GM04503 (cell line): ENCODE data around the gene GPR26.
A peak's percentile ranks its signal among the peaks of the same experiment; 100 is the strongest.
"Not testable (repeated sequence)": the region's sequence is repeated elsewhere in the genome, so short reads cannot be mapped to it uniquely, and the experiment has no call there.

ENCODE experiments used
- DNase-seq: peaks from one replicate; pipeline ENCODE4 v3.0.0-alpha.2; 2012; ENCODE audit warnings: low read depth

Gene GPR26

DNA sequence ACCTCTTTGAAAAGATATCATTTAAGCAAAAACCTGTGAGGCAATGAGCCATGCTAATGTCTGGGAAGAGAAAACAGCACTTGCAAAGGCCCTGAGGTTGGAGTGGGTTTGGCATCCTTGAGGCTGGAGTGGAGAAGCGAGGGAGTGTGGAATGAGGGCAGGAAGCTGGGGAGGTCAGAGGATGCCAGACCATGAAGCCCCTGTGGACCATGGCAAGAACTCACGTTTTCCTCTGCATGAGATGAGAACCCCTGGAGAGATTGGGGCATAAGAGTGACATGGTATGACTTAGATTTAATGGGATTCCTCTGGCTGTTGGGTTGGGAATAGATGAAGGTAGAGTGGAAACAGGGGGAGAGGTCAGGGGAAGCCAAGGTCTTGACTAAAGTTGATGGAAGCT, 49.4 kb downstream of the GPR26 start:
- no peak for DNase-seq

DNA sequence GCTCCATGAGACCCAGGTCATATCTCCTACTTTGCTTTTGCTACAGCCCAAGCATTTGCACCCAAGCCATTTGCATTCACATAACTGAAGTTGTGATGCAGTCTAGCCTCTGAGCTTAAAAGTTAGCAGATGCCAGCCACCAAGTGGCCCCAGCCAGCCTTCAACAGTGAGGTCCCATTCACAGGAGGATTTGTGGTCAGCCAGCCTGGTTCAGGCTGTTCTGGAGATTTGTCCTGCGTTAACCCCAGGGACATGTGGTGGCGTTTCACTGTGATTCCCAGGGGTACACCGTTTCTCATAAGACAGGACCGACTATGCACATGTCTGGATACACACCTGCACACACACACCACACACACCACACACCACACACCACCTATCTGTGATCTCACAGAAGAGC, 51.2 kb downstream of the GPR26 start:
- DNase-seq, result no peak

DNA sequence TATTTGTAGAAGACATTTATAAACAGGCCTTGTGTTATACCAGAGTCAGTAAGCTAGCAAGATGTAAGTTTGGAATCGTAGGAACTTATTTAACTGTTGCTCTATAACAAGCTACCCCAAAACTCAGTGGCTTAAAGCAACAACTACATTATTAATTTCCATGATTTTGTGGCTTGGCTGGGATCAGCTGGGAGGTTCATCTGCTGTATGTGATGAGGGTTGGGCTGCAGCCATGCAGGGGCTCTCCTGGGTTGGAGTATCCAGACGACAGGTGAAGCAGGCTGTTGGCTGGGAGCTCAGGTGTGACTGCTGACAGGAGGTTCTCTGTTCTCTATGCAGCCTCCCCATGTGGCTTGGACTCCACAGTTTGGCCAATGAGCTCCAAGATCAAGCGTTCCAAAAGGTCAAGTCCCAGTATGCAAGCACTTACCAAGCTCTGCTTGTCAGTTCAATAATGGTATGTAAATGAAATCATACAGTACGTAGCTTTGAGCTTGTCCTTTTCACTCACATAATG, 52.4 kb downstream of the GPR26 start:
- DNase-seq, result no peak

DNA sequence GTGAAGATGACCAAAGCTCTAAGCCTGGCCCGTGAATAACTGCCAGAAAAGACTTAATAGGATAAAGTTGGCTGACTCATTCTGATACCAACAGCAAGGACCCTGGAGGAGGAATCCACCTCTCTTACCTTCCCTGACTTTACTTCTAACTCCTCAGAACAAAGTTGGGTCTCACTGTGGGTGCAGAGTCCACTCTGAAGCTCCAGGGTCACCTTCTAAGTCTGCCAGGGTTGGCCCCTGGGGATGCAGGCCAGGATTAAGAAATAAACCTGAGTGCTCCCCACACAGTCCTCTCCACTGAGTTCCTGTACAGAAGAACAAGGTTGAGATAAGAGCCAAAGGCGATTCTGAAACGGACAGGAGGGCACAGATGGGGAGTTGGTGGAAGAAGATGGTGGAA, 54.4 kb downstream of the GPR26 start:
- no peak for DNase-seq

DNA sequence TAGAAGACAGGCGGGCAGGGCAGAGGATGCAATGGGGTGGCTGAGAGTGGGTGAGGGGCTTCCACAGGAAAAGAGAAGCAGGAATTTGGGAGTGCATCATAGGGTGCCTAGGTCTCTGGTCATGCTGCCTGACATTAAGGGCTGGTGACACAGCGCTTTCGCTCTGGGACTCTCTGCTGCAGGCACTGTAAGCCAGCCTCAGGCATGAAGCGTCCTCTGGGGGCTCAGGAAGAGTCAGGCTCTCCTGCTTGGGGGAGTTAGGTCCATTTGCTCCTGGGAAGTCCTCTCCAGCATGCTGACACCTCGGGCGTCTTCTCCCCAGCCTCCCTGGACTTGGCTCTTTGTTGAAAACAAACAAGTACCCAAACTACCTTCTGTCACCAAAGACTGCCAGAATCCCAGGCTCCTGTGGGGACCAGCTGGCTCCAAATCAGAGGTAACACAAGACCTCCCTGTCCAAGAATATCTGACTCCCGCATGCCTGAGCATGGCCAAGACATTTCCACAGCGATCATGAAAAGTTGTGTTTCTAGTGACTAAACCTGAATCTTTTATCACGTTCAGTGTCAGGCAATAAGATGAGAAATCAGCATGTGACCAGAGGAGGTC, 55.4 kb downstream of the GPR26 start:
- no peak for DNase-seq

DNA sequence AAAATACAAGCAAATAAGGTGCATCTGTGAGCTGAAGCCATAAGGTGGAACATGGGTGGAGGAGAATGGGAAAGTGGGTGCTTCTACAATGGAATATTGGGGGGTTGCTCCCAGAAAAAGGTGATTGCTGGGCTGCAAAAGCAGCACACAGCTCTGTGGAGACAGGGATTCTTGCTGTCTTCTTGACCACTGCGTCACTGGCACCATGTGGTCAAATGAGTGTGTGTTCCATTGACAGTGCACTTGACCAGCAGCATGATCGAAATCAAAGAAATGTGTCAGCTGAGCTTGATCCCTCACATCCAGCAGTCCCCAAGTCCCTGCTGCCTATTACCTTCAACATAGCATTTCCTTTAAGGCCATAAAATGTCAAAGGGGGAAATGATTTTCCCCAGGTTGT, 56.2 kb downstream of the GPR26 start:
- no peak for DNase-seq

DNA sequence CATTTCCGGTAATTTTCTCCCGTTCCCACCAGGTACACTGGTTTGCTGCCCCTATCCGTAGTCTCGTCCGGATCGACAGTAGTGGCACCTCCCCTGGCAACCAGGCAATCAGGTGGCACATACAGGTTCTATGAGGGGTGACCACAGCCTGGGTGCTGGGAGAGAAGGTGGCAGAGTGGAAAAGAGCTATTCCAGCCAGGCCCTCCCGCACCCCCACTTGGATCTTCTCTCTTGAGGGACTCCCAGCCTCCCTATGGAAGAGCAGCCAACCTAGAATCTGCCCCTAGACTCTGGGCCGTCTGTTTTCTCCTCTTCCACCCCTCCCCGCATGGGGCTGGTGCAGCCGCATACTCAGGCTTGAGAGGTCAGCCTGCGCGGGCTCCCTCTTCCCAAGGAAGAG, 58.6 kb downstream of the GPR26 start:
- no peak for DNase-seq

DNA sequence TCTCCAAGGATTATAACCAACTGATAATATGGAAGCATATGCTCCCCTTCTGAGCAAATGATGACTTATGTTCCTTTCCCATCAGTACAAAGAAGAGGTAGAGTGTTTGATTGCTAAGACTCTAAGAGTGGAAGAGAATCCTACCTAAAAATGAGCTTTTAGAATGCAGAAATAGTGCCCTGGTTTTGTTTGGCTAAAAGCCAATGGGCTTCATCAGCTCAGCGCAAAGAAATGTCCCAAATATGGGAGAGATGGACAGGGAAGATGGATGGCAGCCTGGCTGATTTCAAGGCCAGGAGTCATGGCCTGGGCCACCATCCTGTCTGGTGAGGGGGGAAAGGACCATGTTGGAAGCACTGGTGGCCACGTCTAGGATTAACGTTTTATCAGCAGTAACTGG, 60.2 kb downstream of the GPR26 start:
- DNase-seq, result no peak

DNA sequence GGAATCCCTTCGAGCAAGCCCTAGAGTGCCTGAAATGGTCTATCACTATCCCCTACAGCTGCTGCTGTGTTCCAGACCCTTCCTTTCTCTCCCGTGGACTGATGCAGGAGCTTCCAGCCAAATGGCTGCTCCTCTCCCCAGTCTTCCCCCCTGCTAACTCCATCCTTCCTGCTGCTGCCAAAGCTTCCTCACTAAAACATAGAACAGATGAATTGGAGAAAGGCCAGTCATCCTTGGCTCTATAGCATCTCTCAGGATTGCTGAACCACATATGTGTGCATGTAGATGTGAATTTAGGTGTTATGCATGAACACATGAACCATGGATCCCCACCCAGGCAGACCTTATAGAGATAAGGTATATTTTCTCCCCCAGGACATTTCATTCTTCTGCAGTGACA, 60.7 kb downstream of the GPR26 start:
- DNase-seq, result no peak

DNA sequence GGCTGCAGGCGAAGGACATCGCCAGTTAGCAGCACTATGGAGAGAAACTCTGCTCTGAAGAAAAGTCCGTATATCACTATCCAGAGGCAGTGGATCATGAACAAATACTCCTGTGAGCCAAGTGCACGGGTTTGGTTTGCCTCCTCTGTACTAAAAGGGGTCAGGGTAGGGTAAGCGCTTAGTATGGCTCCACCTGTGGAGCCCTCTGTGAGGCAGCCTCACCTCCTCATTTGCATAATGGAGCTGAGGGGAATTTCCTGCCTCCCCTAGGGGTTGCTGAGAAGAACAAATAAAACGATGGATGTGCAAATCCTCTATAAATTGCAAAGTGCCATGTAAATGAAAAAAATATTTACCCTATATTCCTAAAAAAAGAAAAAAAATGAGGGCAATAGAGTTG, 63.4 kb downstream of the GPR26 start:
- DNase-seq, result no peak

DNA sequence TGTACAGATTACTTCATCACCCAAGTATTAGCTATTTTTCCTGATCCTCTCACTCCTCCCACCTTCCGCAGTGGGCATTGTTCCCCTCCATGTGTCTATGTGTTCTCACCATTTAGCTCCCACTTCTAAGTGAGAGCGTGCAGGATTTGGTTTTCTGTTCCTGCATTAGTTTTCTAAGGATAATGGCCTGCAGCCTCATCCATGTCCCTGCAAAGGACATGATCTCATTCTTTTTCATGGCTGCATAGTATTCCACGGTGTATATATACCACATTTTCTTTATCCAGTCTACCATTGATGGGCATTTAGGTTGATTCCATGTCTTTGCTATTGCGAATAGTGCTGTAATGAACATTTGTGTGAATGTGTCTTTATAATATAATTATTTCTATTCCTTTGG, 70.8 kb downstream of the GPR26 start:
- not testable (repeated sequence) for DNase-seq

DNA sequence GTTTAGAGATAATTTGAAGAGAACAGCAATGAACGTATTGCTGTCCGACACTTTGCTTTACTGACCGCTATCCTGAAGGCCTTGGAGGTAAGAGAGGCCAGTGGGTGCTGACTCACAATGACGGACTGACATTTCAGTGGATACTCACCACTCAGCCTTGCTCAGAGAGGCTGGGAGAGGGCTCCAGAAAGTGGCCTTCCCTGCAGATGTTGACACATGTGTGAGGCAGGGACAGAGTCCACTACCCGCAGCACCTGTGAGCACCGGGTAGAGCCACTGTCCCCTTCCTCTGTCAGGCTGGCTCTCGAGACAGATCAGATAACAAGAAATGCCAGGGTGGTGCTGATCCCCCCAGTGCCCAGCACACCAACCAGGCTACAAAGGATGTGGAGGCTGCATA, 75.0 kb downstream of the GPR26 start:
- DNase-seq, result no peak

DNA sequence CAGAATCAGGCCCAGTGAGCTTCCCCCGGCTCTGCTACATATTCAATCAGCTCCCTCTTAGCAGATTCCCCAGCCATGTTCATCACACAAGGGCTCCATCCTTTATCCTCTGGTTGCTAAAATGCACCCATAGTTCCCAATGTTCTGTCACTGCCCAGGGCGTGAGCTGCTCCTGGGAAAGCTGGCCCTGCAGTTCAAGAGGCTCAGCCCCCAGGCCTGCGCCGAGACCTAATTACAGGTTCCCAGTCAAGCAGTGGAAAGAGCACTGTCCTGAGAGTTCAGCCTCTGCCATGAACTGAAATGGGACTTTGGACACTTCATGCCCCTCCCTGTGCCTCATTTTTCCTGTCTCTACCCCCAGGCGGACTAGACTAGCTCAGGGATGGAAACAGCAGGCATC, 75.6 kb downstream of the GPR26 start:
- DNase-seq, result no peak

DNA sequence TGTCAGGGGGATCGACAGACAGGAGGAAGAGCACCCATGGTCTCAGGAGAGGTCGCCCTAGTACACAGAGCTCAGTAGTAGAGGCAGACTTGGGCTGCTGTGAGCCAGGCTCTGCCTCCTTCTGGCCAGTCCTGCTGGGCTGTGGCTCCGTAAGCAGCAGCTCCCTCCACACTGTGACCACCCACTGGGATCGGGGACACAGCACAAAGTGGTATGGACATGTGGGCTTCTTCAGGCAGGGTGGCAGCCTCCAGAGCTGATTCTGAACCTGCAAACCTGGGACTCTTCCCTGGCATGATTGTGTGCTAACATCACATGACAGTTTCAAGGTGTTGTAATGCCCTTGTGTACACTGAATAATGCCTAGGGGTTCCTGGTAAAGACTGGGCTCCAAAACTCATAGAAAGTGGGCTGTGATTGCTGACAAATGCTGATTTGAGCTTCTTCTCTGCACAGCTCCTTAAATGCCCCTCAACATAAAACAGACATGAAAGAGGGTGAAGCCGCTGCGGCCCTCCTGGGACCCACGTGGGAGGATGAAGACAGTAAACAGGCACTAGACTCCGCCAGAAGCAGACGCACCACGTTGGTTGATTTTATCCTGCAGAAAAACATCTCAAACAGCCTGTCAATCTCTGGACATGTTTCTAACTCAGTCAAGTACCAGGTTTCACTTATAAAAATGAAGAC, 76.7 kb downstream of the GPR26 start:
- no peak for DNase-seq

DNA sequence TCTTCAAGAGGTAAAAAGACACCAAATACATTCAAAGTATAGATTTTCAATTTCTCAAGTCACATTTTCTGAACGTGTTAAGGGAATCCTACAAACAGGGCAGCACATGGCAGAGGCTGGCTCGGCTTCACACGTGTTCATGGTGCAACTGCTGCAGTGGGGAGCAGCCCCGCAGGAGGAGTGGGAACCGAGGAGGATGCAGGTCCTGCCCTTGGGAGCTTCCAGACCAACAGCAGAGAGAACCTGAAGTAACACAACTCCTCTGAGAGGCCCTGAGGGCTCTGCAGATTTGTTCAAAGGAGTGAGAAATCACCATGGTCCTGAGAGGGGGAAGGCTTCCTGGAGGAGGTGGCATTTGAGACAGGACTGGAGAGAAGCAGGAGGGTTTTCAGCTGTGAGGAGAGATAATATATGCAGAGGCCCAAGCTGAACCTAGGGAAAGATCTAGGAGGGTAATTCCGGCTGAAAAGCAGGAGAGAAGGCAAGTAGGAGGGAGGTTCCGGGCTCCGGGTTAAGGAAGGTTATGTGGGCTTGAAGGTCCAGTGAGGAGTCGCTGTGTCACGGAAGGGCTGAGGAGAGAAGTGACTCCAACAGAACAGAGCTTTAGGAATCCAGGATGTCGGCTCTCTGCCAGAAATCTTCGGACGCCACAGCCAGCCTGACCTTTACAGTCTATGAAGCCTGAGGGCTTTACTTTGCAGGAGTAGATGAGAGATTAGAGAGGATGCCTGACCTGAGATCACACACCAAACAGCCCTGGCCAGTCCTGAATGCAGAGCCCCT, 77.5 kb downstream of the GPR26 start:
- peak; percentile 9 for DNase-seq

DNA sequence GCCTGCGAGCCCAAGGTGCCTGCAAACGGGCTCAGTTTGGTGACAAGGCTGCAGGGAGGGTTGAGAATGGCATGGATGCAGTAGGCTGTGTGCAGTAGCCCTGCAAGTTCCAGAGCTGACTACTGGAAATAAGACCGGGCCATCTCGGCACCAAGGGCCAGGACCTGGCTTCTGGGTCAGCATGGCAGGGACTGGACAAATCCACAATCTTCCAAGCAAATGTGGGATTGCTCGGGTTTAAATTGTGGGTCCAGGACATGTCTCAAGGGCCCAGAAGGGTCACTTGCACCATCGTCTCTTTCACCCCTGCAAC, 78.0 kb downstream of the GPR26 start:
- DNase-seq, result no peak
